Pulmonary artery endothelial cell (primary cell): ENCODE results near the gene PRODH2. TPM values are rescaled to one million over a fixed set of nuclear protein-coding genes. Genes with fewer than 3 reads are reported as not detected.
"Not testable (repeated sequence)": the region's sequence is repeated elsewhere in the genome, so short reads cannot be mapped to it uniquely, and the experiment has no call there.

ENCODE experiments used
- DNase-seq: peaks from one replicate; pipeline ENCODE4 v3.0.0-alpha.2; 2011; ENCODE audit warnings: low read depth, low spot score
- total RNA-seq: library from RNA; depleted of rRNA; stranded (reverse); fragments of >200 nt; gene quantifications from 2 replicates; pipeline ENCODE4 v1.2.3, GENCODE V29; 2014

PRODH2 gene
- total RNA-seq, 1 donor from 2014 or later, result not detected

GRCh38 chr19:35781650-35782049, 31.0 kb downstream of the PRODH2 start:
- no peak for DNase-seq

GRCh38 chr19:35780717-35781116, 31.9 kb downstream of the PRODH2 start:
- DNase-seq, result no peak

GRCh38 chr19:35780058-35780457, 32.6 kb downstream of the PRODH2 start:
- no peak for DNase-seq

GRCh38 chr19:35779033-35779432, 33.6 kb downstream of the PRODH2 start:
- no peak for DNase-seq

- DNase-seq, result no peak
Observed at GRCh38 chr19:35777961-35778360, 34.7 kb downstream of the PRODH2 start.

GRCh38 chr19:35777086-35777841, 35.4 kb downstream of the PRODH2 start:
- DNase-seq, result no peak

GRCh38 chr19:35776102-35776788, 36.4 kb downstream of the PRODH2 start:
- no peak for DNase-seq

- DNase-seq, result peak; percentile 78
Observed at GRCh38 chr19:35775298-35776101, 37.1 kb downstream of the PRODH2 start, which contains the start of gene ARHGAP33. Gene ARHGAP33 (plus strand): TSS chr19:35775564. CDS start chr19:35775659, 95 bp downstream.

GRCh38 chr19:35775046-35775297, 37.7 kb downstream of the PRODH2 start:
- DNase-seq, result no peak

GRCh38 chr19:35774274-35775045, 38.2 kb downstream of the PRODH2 start:
- DNase-seq, result no peak

GRCh38 chr19:35773020-35773806, 39.4 kb downstream of the PRODH2 start:
- DNase-seq, result no peak

GRCh38 chr19:35772362-35772761, 40.3 kb downstream of the PRODH2 start:
- not testable (repeated sequence) for DNase-seq

- no peak for DNase-seq
Observed at GRCh38 chr19:35768082-35768421, 44.6 kb downstream of the PRODH2 start.

- no peak for DNase-seq
Observed at GRCh38 chr19:35767288-35768081, 45.2 kb downstream of the PRODH2 start.

GRCh38 chr19:35766571-35767104, 46.0 kb downstream of the PRODH2 start:
- no peak for DNase-seq

GRCh38 chr19:35764432-35765315, 48.0 kb downstream of the PRODH2 start:
- DNase-seq, result no peak

GRCh38 chr19:35760711-35761349, 51.8 kb downstream of the PRODH2 start:
- no peak for DNase-seq

- DNase-seq, result no peak
Observed at GRCh38 chr19:35759697-35760096, 52.9 kb downstream of the PRODH2 start.
